RWPE2 (cell line): ENCODE results near the gene COL4A2.
"Not testable (repeated sequence)": the region's sequence is repeated elsewhere in the genome, so short reads cannot be mapped to it uniquely, and the experiment has no call there.

Experiments
- ATAC-seq: fragments of 200-7000 bp; cut with Tn5 transposase; 3 replicates; pipeline ENCODE4 v1.9.1; 2021; ENCODE audit warnings: low read depth
- DNase-seq: peaks from one replicate; pipeline ENCODE4 v3.0.0-alpha.2; 2020; ENCODE audit warnings: low spot score
- H3K27ac ChIP-seq: fragments of 450-650 bp; 2 replicates; pipeline ENCODE4 v1.5.1; 2017; ENCODE audit warnings: mild to moderate bottlenecking; ENCODE audit not compliant: poor library complexity, severe bottlenecking
- H3K27me3 ChIP-seq: fragments of 250-450 bp; sonication (Bioruptor Pico); 2 replicates; pipeline ENCODE4 v1.5.1; 2021; ENCODE audit warnings: mild to moderate bottlenecking, moderate library complexity; ENCODE audit not compliant: insufficient read depth, poor library complexity, severe bottlenecking
- H3K36me3 ChIP-seq: fragments of 250-450 bp; sonication (Bioruptor Pico); 2 replicates; pipeline ENCODE4 v1.5.1; 2020; ENCODE audit warnings: low read depth, mild to moderate bottlenecking, moderate library complexity
- H3K4me1 ChIP-seq: fragments of 250-450 bp; sonication (Bioruptor Pico); 2 replicates; pipeline ENCODE4 v1.5.1; 2021; ENCODE audit warnings: mild to moderate bottlenecking, moderate library complexity; ENCODE audit not compliant: insufficient read depth, poor library complexity, severe bottlenecking
- H3K4me3 ChIP-seq: fragments of 250-450 bp; sonication (Bioruptor Pico); 2 replicates; pipeline ENCODE4 v1.5.1; 2021; ENCODE audit warnings: mild to moderate bottlenecking, moderate library complexity; ENCODE audit not compliant: severe bottlenecking
- H3K9me3 ChIP-seq: fragments of 250-450 bp; sonication (Bioruptor Pico); 2 replicates; pipeline ENCODE4 v1.5.1; 2021; ENCODE audit warnings: mild to moderate bottlenecking, moderate library complexity; ENCODE audit not compliant: severe bottlenecking
- TF ChIP-seq, protein P1 (sequence below): fragments of 450-650 bp; IDR thresholded peaks from one replicate; pipeline ENCODE4 v1.5.1; 2017; ENCODE audit warnings: mild to moderate bottlenecking, moderate library complexity; ENCODE audit not compliant: poor library complexity, severe bottlenecking

Gene COL4A2

DNA sequence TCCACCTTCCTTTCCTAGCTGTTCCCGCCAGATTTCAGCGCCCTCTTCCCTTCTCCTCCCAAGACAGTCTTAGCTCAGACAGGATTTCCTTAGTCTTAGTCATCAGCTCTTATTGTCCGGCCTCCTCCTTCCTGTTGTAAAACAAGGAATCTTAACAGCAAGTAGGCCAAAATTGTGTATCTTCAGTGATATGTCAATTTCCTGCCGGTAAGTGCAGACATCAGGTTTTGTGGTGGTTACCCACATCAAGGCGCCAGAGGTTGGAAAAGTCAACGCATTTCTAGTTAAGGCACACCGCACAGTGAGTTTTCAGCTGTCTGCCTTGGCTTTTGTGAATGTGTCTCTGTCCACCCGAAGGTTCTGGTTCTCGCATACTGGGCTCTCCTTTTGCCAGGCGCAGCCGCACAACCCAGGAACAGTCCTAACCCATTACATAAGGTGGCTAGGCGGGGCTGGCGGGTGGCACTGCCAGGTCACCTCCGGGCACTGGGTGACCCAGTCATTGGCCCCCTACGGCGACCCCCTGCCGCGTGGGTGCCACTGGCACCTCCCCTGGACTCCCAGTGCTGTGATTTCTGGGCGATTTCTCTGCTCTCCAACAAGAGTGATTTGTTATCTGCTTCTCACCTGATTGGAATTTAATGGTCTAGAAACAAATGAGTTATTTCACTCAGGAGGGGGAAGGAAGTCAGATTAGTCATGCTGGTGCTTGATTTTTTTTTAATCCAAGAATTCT is 12.9 kb downstream of the COL4A2 start:
- peak overlapping the region; percentile 99 for H3K27ac ChIP-seq
- no peaks in the 10 kb centered on the region for H3K27me3 ChIP-seq
- ATAC-seq: peak; percentile 74
- TF ChIP-seq, protein P1, sequence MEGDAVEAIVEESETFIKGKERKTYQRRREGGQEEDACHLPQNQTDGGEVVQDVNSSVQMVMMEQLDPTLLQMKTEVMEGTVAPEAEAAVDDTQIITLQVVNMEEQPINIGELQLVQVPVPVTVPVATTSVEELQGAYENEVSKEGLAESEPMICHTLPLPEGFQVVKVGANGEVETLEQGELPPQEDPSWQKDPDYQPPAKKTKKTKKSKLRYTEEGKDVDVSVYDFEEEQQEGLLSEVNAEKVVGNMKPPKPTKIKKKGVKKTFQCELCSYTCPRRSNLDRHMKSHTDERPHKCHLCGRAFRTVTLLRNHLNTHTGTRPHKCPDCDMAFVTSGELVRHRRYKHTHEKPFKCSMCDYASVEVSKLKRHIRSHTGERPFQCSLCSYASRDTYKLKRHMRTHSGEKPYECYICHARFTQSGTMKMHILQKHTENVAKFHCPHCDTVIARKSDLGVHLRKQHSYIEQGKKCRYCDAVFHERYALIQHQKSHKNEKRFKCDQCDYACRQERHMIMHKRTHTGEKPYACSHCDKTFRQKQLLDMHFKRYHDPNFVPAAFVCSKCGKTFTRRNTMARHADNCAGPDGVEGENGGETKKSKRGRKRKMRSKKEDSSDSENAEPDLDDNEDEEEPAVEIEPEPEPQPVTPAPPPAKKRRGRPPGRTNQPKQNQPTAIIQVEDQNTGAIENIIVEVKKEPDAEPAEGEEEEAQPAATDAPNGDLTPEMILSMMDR: no peak
- no peaks in the 10 kb centered on the region for H3K9me3 ChIP-seq
- no peak for DNase-seq
- H3K4me3 ChIP-seq: peak overlapping the region; percentile 1
- peaks cover 44% of the 10 kb centered on the region for H3K4me1 ChIP-seq
- H3K36me3 ChIP-seq: peaks cover 34% of the 10 kb centered on the region

DNA sequence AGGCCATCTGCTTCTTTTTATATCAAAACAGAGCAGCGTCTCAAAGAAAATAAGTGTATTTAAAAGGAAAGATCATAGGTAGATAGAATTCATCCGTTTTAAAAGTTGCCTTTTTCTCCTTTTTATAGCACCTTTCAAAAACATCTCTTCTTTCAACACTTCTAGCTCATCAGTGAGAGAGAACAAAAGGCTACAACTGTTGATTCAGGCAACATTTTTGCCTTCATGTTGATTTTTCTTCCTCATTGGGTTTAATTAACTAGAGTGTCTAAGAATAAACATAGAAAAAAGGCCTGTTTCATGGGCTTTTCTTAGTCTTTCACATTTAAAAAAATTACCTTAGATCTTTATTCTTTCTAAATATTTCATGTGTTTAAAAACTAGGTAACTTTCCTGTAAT is 13.6 kb downstream of the COL4A2 start:
- Histone ChIP-seq H3K27me3 (no peaks in the 10 kb centered on the region), H3K4me1 (peaks cover 40% of the 10 kb centered on the region), H3K27ac (peak overlapping the region; percentile 99), H3K9me3 (no peaks in the 10 kb centered on the region), H3K4me3 (no peak overlapping the region), H3K36me3 (peaks cover 39% of the 10 kb centered on the region)
- ATAC-seq: no peak
- TF ChIP-seq, protein P1: no peak
- no peak for DNase-seq

DNA sequence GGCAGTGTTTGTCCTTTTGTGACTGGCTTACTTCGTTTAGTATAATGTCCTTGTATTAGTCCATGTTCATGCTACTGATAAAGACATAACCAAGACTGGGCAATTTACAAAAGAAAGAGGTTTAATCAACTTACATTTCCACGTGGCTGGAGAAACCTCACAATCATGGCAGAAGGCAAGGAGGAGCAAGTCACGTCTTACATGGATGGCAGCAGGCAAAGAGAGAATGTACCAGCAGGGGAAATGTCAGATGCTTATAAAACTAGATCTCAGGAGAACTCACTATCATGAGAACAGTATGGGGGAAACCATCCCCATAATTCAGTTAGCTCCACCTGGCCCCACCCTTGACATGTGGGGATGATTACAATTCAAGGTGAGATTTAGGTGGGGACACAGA is 14.5 kb downstream of the COL4A2 start:
- not testable (repeated sequence) for H3K27me3 ChIP-seq, ATAC-seq, H3K9me3 ChIP-seq, H3K4me3 ChIP-seq, DNase-seq
- H3K4me1 ChIP-seq: peaks cover 40% of the 10 kb centered on the region
- H3K27ac ChIP-seq: peak overlapping the region; percentile 99
- H3K36me3 ChIP-seq: peaks cover 33% of the 10 kb centered on the region

DNA sequence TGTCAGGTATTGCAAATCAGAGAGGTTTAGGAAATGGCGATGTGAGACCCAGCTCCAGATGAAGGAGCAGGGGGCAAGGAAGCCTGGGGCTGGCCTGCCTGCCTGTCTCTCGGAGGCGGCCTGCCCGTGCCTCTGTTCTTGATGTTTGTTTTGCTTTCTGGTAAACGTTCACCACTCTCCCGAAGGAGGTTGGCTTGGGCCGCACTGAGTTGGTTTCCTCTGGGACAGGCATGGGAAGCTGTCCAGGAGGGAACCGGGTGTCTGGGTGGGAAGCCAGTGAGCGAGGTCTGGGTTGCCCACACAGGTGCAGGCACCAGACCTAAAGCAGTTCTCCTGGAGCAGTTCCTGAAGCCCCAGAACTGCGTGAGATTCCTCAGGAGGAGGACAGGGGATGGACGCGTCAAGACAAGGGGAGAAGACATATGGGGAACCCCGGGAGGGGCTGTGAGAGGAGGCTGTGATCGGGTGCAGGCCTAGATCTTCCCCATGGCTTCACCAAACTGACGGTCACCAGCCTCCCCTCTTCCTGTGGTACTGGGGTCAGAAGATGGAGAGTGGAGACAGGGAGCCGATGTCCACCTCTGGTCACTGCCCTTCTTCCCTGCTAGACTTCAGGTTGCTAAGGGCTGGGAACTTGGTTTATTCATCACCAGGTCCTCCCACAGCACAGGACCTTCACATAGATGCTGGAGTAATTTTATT is 15.2 kb downstream of the COL4A2 start:
- Histone ChIP-seq H3K4me1 (peaks cover 40% of the 10 kb centered on the region), H3K9me3 (no peaks in the 10 kb centered on the region), H3K4me3 (no peak overlapping the region), H3K36me3 (peaks cover 26% of the 10 kb centered on the region), H3K27ac (peak overlapping the region; percentile 99), H3K27me3 (no peaks in the 10 kb centered on the region)
- ATAC-seq: no peak
- TF ChIP-seq, protein P1: no peak
- DNase-seq: no peak

DNA sequence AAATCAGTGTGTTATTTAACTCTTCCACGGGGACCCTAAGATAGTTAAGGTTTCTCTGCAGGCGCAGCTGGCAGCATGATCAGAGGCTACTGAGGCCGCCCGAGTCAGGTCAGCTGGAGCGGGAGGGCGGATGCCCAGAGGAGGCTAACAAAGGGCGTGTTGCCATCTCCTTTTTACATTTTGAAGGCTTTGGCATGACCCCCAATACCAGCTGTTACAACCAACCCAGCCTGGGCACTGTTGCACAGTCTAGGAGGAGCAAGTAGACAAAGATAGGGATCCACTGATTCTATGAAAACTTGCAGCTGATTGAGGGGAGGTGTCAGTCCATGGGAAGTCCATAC is 15.7 kb downstream of the COL4A2 start:
- TF ChIP-seq, protein P1: no peak
- Histone ChIP-seq H3K27me3 (no peaks in the 10 kb centered on the region), H3K9me3 (no peaks in the 10 kb centered on the region), H3K4me1 (peaks cover 40% of the 10 kb centered on the region), H3K36me3 (peaks cover 26% of the 10 kb centered on the region), H3K27ac (peak overlapping the region; percentile 99), H3K4me3 (no peak overlapping the region)
- DNase-seq (no peak), ATAC-seq (no peak)
